HG02943 (cell line): ENCODE data around the gene TOPBP1.
"Not testable (repeated sequence)": the region's sequence is repeated elsewhere in the genome, so short reads cannot be mapped to it uniquely, and the experiment has no call there.

ENCODE experiments used
- ATAC-seq: cut with Tn5 transposase; IDR thresholded peaks from one replicate; pipeline ENCODE4 v1.9.1; 2021; ENCODE audit warnings: mild to moderate bottlenecking, low read depth, moderate library complexity; ENCODE audit not compliant: unreplicated experiment

The TOPBP1 gene

DNA sequence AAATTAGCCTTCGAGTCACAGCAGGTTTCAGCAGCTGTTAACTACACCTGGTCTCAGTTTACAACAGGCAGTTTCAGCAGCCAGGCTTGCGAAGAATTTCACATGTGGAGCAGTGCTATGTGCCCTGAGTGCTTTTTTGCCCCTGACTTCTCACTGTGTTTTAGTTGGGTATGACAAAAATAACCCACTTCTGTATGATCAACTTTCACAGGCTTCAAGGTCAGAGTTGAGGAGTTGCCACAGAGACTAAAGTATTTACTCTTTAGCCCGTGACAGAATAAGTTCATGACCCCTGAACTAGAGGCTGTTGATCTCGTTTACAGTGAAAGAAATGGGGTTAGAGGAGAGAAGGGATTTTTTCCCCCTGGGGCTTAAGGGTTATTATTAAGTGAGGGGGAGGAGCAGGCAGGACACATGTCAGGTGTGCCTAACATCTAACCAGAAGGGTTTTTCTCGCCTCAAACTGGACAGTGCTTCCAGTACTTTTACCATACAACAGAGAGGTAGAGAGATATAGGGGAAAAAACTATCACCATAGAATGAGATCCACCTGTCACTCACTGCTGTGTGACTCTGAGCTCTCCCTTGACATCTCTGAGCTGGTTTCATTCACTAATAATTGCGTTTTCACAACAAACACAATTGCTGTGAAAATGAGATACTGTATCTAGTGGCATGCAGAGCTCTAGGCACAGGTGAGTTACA, 14.0 kb upstream of the TOPBP1 start:
- ATAC-seq = no peak

- ATAC-seq = no peak
Measured at GRCh38 chr3:133674290-133674919, 12.7 kb upstream of the TOPBP1 start.

- no peak for ATAC-seq
Measured at GRCh38 chr3:133673746-133674145, 12.0 kb upstream of the TOPBP1 start.

DNA sequence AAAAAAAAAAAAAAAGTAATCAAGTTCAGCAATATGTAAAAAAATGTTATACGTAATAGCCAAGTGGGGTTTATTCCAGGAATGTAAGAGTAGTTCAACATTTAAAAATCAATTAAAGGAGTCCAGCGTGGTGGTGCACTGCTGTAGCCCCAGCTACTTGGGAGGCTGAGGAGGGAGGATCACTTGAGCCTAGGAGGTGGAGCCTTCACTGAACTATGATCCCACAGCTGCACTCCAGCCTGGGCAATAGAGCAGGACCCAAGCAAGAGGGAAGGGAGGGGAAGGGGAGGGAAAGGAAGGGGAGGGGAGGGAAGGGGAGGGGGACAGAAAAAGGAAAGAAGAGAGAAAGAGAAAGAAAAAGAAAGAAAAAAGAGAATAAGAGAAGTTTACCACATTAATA, 10.7 kb upstream of the TOPBP1 start:
- ATAC-seq = no peak

DNA sequence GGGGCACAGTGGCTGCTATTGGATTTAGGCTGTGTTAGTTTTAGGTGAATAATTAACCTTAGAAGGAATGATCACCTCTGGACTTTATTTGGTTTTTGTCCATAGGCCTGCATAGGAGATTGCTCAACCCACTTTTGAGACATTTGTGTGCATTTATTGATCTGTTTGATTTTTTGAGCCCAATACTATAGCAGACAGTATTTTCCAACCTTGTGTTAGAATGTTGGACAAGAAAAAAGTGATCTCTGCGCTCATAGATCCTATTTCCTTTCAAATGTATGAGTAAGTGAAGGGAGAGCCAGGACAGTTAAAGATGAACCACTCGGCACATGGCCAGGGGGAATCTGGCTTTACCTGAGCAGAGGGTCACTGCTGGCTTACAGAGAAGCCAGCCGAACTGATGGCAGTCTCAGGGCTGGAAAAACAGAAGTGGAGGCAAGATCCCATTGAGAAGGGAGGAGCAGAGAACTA, 8.8 kb upstream of the TOPBP1 start:
- ATAC-seq = no peak

- no peak for ATAC-seq
Measured at GRCh38 chr3:133669949-133670524, 8.3 kb upstream of the TOPBP1 start.

DNA sequence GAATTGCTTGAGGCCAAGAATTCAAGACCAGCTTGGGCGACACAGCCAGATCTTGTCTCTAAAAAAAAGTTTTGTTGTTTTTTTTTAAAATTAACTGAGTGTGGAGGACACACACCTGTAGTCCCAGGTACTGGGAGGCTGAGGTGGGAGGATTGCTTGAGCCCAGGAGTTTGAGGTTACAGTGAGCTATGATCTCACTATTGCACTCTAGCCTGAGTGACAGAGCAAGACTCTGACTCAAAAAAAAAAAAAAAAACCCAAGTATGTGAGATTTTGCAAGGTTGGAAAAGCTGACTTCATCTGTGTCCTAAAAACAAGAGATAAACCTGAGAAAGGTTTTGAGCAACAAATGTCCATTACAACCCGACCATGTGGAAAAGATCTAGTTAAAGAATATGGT, 5.4 kb upstream of the TOPBP1 start:
- ATAC-seq = no peak

DNA sequence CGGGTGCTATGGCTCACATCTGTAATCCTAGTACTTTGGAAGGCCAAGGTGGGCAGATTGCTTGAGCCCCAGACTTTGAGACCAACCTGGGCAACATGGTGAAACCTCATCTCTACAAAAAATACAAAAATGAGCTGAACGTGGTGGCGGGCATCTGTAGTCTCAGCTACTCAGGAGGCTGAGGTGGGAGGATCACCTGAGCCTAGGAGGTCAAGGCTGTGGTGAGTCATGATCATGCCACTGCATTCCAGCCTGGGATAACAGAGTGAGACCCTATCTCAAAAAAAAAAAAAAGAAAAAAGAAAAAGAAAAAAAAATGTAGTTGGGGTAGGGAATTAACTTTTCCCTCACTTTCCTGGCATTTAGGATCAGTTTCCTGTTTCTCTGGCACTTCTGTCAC, 3.4 kb upstream of the TOPBP1 start:
- not testable (repeated sequence) for ATAC-seq

GRCh38 chr3:133663569-133664313, 2.0 kb upstream of the TOPBP1 start:
- ATAC-seq = no peak

DNA sequence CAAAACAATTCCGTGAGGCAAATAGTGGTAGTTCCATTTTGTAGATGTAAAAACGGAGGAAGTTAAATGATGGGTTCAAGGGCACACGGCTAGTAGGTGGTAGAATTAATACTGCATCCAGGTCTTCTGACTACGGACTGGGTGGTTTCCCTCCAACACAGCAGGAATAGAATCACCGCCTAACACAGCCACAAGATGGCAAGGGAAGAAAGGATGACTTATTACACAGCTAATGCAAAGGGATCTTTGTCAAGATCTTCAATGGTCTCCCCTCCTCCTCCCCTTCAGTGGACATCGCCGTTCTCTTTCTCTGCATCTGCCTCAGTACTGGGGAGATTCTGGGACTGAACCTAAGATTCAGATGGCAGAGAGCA, 524 bp upstream of the TOPBP1 start:
- ATAC-seq = peak; percentile 58

GRCh38 chr3:133659806-133660205, 1.9 kb downstream of the TOPBP1 start:
- no peak for ATAC-seq

DNA sequence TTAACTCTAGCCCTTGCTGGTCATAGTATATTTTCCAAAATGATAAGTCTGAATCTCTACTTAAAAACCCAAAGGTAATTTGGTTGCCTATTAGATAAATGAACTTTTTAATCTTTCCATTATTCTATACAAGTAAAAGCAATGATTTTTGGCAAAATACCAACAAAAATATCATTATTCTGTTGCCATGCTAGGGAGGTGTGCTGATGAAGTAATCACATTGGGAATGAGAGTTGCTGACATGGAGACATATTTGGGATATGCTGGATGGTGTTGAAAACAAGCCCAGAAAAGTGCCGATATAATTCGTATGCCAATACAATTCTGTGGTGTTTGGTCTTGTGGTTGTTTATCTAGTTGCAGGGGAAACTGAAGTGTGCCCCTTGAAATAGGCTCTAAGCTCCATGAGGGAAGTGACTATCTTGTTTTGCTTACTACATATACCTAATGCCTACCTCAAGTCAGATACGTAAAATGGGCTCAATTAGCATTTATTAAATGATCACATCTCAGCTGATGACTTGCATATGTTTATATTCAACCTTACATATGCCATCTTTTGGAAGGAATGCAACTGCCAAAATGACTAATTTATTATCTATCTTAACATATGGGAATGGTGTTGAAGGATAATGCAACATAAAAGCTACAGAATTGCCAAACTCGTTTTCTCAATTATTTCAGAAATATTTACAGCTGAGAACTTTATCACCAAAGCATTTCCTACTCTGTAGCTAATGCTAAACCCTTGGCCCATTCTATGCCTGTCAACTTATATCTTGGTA, 5.8 kb downstream of the TOPBP1 start:
- no peak for ATAC-seq

DNA sequence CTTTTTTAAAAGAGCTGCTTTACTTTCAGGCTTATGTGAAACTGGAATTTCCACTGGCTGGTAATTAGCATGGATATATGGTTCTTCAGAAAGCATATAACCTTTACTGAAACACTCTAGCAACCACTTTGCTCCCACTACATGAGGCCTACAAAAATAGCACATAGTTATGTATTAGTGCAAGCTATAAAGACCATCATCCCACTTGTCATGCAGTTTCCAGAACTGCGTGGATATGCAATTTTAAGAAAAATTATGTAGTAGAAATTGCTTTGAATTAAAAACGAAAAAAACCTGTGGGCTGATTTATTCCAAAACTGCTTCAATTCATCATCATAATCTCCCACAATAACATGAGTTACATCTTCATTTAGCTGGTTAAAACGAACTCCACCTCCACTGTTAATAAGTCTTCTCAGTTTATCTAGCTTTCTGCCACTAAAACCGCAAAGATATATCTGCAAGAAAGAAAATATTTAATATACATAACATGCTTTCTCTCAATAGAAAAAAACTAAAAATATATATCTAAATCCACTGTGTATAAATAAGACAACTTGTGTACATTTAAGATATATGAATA, 12.2 kb downstream of the TOPBP1 start:
- ATAC-seq = no peak

DNA sequence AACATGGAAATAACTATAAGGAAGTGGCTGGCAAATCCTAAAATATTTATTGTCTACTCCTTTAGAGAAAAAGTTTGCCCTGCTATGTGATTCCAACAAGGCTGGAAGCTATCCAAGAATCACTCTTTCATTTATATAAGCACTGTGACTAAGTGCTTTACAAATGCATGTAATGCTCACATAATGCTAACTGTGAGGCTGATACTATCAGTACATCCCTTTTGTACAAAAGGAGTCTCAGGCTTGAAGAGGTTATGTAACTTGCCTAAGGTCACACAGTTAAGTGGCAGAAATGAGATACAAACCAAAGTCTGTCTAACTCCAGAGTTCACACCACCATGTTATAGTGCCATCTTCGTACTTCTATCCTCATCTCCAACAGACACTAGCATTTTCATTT, 17.0 kb downstream of the TOPBP1 start:
- no peak for ATAC-seq

GRCh38 chr3:133643611-133644010, 18.1 kb downstream of the TOPBP1 start:
- ATAC-seq = no peak

DNA sequence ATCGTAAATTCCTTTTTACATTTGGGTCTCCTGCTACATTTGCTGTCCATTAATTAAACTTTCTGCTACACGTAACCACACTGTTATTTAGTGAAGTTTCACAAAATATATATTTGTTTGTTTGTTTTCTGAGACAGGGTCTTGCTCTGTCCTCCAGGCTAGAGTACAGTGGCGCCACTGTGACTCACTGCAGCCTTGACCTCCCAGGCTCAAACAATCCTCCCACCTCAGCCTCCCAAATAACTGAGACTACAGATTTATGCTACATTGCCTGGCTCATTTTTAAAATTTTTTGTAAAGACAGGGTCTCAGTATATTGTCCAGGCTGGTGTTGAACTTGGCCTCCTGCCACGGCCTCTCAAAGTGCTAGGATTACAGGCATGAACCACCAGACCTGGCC, 20.5 kb downstream of the TOPBP1 start:
- ATAC-seq = no peak

DNA sequence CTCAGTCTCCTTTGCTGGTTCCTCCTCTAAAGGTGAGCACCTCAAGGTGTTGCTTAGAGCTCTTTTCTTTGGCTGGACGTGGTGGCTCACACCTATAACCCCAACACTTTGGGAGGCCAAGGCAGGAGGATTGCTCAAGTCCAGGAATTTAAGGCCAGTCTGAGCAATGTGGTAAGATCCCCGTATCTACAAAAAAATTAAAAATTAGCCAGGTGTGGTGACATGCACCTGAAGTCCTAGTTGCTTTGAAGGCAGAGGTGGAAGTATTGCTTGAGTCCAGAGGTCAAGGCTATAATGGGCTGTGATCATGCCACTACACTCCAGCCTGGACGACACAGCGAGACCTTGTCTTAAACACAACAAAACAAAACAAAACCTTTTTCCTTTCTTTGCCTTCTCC, 28.3 kb downstream of the TOPBP1 start:
- ATAC-seq = no peak

GRCh38 chr3:133629146-133629545, 32.6 kb downstream of the TOPBP1 start:
- no peak for ATAC-seq

DNA sequence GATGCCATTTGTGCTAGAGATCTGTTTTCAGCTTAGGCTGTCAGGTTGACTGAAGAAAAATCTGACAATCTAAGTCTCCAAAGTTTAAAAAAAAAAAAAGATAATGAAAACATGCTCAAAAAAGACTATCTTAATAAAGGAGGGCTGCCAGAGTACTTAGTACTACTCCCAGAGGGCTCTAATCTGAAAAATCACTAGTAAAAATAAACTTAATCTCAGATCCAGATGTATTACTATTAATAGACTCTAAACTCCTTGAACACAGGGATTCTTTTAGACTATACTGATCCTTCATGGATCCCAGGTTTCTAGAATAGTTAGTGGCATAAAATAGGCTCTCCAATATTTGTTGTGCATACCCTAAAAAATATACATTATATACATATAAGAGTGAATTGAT, 34.0 kb downstream of the TOPBP1 start:
- ATAC-seq = no peak
